ENCODE data around the gene TFPI.

DNA sequence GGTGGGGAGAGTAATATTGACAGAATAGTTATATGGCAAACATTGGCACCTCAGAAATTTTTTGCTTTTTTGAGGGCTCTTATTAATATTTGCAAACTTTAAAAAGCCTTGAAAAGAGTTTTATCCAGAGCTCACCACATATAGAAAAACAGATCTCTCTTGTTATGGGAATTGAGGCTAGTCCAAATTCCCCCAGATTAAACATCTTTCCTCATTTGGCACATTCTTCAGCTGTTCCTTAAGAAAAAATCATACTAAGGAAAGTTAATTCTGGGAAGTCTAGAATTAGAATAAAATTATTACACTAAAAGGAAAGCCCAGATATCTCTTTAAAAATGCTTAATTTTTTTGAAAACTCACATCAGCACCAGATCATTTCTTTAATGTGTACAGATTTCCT, 5.6 kb downstream of the TFPI start:
- TF ChIP-seq, protein P1, sequence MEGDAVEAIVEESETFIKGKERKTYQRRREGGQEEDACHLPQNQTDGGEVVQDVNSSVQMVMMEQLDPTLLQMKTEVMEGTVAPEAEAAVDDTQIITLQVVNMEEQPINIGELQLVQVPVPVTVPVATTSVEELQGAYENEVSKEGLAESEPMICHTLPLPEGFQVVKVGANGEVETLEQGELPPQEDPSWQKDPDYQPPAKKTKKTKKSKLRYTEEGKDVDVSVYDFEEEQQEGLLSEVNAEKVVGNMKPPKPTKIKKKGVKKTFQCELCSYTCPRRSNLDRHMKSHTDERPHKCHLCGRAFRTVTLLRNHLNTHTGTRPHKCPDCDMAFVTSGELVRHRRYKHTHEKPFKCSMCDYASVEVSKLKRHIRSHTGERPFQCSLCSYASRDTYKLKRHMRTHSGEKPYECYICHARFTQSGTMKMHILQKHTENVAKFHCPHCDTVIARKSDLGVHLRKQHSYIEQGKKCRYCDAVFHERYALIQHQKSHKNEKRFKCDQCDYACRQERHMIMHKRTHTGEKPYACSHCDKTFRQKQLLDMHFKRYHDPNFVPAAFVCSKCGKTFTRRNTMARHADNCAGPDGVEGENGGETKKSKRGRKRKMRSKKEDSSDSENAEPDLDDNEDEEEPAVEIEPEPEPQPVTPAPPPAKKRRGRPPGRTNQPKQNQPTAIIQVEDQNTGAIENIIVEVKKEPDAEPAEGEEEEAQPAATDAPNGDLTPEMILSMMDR (conservative IDR thresholded peaks at IDR 0.05), result no peak
- no peak for TF ChIP-seq EZH2 (IDR thresholded peaks at IDR 0.05; ENCODE audit: low read depth)

Data from PC-9 (cell line).